Fibroblast of lung (primary cell): ENCODE results near the gene GNAO1.

Experiments
- CTCF ChIP-seq, 2 donors: IDR thresholded peaks in 1 of 2; conservative IDR thresholded peaks in 1 of 2; 1 replicate in 1 of 2; 2 replicates in 1 of 2; pipeline ENCODE4 v1.5.1; 2011 to 2012; ENCODE audit warnings: low read length in 2 of 2, control low read depth in 1 of 2, inconsistent platforms in 1 of 2, low read depth in 1 of 2, mild to moderate bottlenecking in 1 of 2
- EZH2 ChIP-seq: IDR thresholded peaks from 2 replicates; pipeline ENCODE4 v1.5.1; 2012; ENCODE audit warnings: low read length, control low read depth, mild to moderate bottlenecking; ENCODE audit errors: missing control alignments

- TF ChIP-seq CTCF (conservative IDR thresholded peaks at IDR 0.05 in 1 of 2, IDR thresholded peaks at IDR 0.05 in 1 of 2; ENCODE audit: low read depth in 1 of 2, low read length in 2 of 2) (no peak), EZH2 (no peak)
Observed at GRCh38 chr16:56206951-56207350, 15.7 kb downstream of the GNAO1 start.
